GM18520 (cell line): Measurements from ENCODE around the gene MRPS2.

ENCODE experiments used
- ATAC-seq: cut with Tn5 transposase; IDR thresholded peaks from one replicate; pipeline ENCODE4 v1.9.1; 2021; ENCODE audit not compliant: unreplicated experiment

Gene MRPS2

GRCh38 chr9:135551031-135551430, 50.5 kb downstream of the MRPS2 start:
- no peak for ATAC-seq

- no peak for ATAC-seq
These were observed 51.0 kb downstream of the MRPS2 start for GRCh38 chr9:135551456-135551855.

- no peak for ATAC-seq
These were observed 51.7 kb downstream of the MRPS2 start for GRCh38 chr9:135552021-135552697.

GRCh38 chr9:135552698-135553171, 52.3 kb downstream of the MRPS2 start:
- ATAC-seq = no peak
